Measurements from ENCODE around the gene CREB3L1.

CREB3L1 gene

DNA sequence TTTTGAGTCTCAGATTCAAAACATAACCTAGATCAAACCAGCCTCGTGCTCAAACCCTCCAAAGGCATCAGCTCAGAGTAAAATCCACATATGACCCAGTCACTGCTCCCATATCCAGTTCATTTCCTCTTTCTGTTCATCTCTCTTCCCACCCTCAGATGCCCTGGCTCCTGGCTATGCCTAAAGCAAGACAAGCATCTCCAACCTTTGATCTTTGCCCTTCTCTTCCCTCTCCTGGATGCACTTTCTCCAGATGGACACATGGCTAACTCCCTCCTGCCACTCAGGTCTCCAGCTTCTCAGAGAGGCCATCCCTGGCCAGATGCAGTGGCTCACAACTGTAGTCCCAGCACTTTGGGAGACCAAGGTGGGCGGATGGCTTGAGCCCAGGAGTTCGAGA, 14.3 kb upstream of the CREB3L1 start:
- Histone ChIP-seq H3K9me2 (replicated peaks; ENCODE audit: control insufficient read depth, low read length) (no peaks in the 10 kb centered on the region), H4K20me1 (ENCODE audit: control insufficient read depth, insufficient read depth, low read depth, low read length) (no peaks in the 10 kb centered on the region), H3K36me3 (ENCODE audit: control insufficient read depth, low read length) (no peaks in the 10 kb centered on the region), H3F3A (ENCODE audit: control insufficient read depth, insufficient read depth) (0 out of 2 replicates have a peak, but pooled peaks cover 2% of the 10 kb centered on the region), H3K4me3 (ENCODE audit: low read length) (no peak overlapping the region), H3K79me2 (ENCODE audit: control insufficient read depth, low read length) (no peaks in the 10 kb centered on the region), H3K4me1 (ENCODE audit: control insufficient read depth, low read length) (peaks cover 31% of the 10 kb centered on the region), H3K9me3 (ENCODE audit: control insufficient read depth, insufficient read depth, low read length) (no peaks in the 10 kb centered on the region), H3K4me2 (ENCODE audit: low read length) (no peak overlapping the region), H3K27ac (ENCODE audit: low read depth, low read length) (no peak overlapping the region), H3K27me3 (ENCODE audit: control insufficient read depth, low read length) (no peaks in the 10 kb centered on the region)
- TF ChIP-seq, protein P1, sequence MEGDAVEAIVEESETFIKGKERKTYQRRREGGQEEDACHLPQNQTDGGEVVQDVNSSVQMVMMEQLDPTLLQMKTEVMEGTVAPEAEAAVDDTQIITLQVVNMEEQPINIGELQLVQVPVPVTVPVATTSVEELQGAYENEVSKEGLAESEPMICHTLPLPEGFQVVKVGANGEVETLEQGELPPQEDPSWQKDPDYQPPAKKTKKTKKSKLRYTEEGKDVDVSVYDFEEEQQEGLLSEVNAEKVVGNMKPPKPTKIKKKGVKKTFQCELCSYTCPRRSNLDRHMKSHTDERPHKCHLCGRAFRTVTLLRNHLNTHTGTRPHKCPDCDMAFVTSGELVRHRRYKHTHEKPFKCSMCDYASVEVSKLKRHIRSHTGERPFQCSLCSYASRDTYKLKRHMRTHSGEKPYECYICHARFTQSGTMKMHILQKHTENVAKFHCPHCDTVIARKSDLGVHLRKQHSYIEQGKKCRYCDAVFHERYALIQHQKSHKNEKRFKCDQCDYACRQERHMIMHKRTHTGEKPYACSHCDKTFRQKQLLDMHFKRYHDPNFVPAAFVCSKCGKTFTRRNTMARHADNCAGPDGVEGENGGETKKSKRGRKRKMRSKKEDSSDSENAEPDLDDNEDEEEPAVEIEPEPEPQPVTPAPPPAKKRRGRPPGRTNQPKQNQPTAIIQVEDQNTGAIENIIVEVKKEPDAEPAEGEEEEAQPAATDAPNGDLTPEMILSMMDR (IDR thresholded peaks at IDR 0.05; ENCODE audit: low read depth, low read length, poor library complexity, severe bottlenecking): no peak
- TF ChIP-seq EZH2phosphoT487 (IDR thresholded peaks at IDR 0.05; ENCODE audit: borderline replicate concordance, low read length): no peak

DNA sequence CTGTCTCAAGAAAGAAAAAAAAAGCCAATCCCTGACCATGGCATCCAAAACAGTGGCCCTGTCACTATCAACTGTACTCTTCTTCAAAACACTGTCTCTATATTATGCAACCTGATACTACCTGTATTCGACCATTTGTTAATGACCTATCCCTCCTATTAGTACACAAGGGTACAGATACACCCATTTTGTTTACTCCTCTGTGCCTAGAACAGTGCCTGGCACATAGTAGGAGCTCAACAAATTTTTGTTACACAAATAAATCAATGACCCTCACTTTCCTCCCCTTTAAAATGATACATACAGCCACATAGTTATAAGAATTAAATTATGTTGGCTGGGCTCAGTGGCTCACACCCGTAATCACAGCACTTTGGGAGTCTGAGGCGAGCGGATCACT, 13.4 kb upstream of the CREB3L1 start:
- Histone ChIP-seq H3K9me3 (ENCODE audit: control insufficient read depth, insufficient read depth, low read length) (no peaks in the 10 kb centered on the region), H3K9me2 (replicated peaks; ENCODE audit: control insufficient read depth, low read length) (no peaks in the 10 kb centered on the region), H3K79me2 (ENCODE audit: control insufficient read depth, low read length) (no peaks in the 10 kb centered on the region), H3K4me3 (ENCODE audit: low read length) (no peak overlapping the region), H4K20me1 (ENCODE audit: control insufficient read depth, insufficient read depth, low read depth, low read length) (no peaks in the 10 kb centered on the region), H3K4me2 (ENCODE audit: low read length) (no peak overlapping the region), H3K4me1 (ENCODE audit: control insufficient read depth, low read length) (peaks cover 33% of the 10 kb centered on the region), H3K36me3 (ENCODE audit: control insufficient read depth, low read length) (no peaks in the 10 kb centered on the region), H3K27ac (ENCODE audit: low read depth, low read length) (no peak overlapping the region), H3F3A (ENCODE audit: control insufficient read depth, insufficient read depth) (0 out of 2 replicates have a peak, but pooled peaks cover 2% of the 10 kb centered on the region), H3K27me3 (ENCODE audit: control insufficient read depth, low read length) (no peaks in the 10 kb centered on the region)
- no peak for TF ChIP-seq EZH2phosphoT487 (IDR thresholded peaks at IDR 0.05; ENCODE audit: borderline replicate concordance, low read length)
- TF ChIP-seq, protein P1 (IDR thresholded peaks at IDR 0.05; ENCODE audit: low read depth, low read length, poor library complexity, severe bottlenecking): no peak

DNA sequence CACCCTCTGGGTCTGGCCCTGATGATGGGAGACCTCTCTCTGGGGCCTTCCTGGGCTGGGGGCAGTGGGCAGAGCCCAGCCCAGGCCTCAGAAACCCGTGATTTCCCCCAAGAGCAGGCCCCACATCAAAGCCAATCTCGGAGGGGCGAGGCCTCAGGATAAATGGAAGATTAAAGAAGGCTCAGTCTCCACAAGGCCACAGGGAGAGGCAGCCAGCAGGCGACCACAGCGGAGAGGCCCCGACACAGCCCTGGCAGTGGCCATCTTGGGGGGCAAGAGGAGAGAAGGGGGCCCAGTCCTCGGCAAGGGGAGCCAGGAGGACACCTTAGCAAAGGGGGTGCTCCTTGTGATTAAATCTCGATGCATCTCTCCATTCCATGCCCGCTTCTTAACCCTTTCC, 12.5 kb upstream of the CREB3L1 start:
- TF ChIP-seq EZH2phosphoT487 (IDR thresholded peaks at IDR 0.05; ENCODE audit: borderline replicate concordance, low read length): no peak
- TF ChIP-seq, protein P1 (IDR thresholded peaks at IDR 0.05; ENCODE audit: low read depth, low read length, poor library complexity, severe bottlenecking): no peak
- H3K9me3 ChIP-seq (ENCODE audit: control insufficient read depth, insufficient read depth, low read length): no peaks in the 10 kb centered on the region

More for the DNA sequence above, 12.5 kb upstream of the CREB3L1 start:
- Histone ChIP-seq H3K27ac (ENCODE audit: low read depth, low read length) (no peak overlapping the region), H3K36me3 (ENCODE audit: control insufficient read depth, low read length) (no peaks in the 10 kb centered on the region), H4K20me1 (ENCODE audit: control insufficient read depth, insufficient read depth, low read depth, low read length) (no peaks in the 10 kb centered on the region), H3K27me3 (ENCODE audit: control insufficient read depth, low read length) (no peaks in the 10 kb centered on the region), H3K4me2 (ENCODE audit: low read length) (no peak overlapping the region), H3K9me2 (replicated peaks; ENCODE audit: control insufficient read depth, low read length) (no peaks in the 10 kb centered on the region), H3F3A (ENCODE audit: control insufficient read depth, insufficient read depth) (0 out of 2 replicates have a peak, but pooled peaks cover 2% of the 10 kb centered on the region), H3K4me1 (ENCODE audit: control insufficient read depth, low read length) (peaks cover 33% of the 10 kb centered on the region), H3K4me3 (ENCODE audit: low read length) (no peak overlapping the region), H3K79me2 (ENCODE audit: control insufficient read depth, low read length) (no peaks in the 10 kb centered on the region)

Measured in DOHH2 (cell line).